ENCODE results near the gene ARSB.
"Not testable (repeated sequence)": the region's sequence is repeated elsewhere in the genome, so short reads cannot be mapped to it uniquely, and the experiment has no call there.

ARSB gene

DNA sequence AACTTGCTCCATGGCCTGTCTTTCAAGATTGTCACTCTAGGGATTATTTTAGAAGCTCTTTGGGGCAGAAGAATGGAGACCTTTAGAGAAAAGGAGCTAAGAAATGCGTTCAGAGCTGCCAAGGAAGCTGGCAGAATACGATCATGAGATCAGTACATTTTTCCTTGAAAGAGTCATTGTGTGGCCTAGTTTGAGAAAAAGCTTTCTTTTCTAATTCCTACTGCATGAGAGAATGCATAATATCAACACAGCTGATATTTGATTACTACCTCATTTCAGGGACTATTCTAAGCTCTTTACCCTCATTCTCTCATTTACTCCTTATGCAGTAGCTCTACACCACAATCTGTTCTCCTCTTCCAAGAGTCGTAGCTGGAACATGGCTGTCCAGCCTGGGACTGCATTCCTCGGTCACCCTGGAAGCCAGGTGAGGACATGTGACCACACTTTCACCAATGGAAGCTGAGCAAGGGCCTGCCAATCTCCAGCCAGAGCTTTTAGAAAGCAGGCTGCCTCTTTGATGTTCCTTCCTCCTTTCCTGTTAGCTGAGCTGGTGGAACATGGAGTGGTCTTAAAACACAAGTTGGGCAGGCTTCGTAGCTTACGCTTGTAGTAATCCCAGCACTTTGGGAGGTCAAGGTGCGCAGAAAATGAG, 237.3 kb downstream of the ARSB start:
- peak; percentile 73 for DNase-seq (ENCODE audit: low spot score)

GRCh38 chr5:78747055-78747454, 238.1 kb downstream of the ARSB start:
- no peak for DNase-seq (ENCODE audit: low spot score)

DNA sequence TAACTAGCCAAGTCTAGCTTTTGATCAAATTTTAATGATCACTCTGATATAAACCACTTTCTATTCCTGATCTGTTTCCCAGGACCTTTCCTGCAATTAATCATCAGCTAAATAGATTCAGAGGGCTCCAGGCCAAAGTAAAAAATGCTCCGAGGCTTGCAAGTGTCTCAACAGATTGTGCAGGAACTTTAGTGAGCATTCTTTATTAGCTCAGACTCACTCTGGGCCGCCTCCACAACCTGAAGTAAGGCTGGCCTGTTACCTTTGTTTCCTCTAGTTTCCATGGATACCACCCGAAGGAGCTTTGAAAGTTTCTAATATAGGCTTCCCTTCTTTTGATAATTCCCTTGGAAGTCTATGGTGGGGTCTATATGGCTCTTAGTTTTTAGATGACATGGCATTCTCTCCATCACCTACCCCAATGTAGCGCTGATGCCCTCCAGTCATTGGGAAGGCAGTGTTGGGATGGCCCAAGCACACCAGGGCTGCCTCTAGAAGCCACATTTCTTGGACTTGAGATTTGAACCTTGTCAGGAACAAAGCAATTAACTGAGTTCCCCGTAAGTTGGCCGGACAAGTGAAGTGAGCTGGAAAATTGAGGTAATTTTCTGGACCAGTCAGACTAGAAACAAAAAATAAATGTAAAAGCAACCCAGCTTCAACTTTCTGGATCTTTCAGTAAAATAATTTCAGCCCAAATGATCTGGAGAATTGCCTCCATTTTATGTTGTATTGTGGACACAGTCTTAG, 238.9 kb downstream of the ARSB start:
- no peak for DNase-seq (ENCODE audit: low spot score)

- no peak for DNase-seq (ENCODE audit: low spot score)
These were observed 240.1 kb downstream of the ARSB start for GRCh38 chr5:78744951-78745534.

- no peak for DNase-seq (ENCODE audit: low spot score)
These were observed 244.1 kb downstream of the ARSB start for GRCh38 chr5:78741019-78741418.

- no peak for DNase-seq (ENCODE audit: low spot score)
These were observed 246.3 kb downstream of the ARSB start for GRCh38 chr5:78738693-78739300.

DNA sequence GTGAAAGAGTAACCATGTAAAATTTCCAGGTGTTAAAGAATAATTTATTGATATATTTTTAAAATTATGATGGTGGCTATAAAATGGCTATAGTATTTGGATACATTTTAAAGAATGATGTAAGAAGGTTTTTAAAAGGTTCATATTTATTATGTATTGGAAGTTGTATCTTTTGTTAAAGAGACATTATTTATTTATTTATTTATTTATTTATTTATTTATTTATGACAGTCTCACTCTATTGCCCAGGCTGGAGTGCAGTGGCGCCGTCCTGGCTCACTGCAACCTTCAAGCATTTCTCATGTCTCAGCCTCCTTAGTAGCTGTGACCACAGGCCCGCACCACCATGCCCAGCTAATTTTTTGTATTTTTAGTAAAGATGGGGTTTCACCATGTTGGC, 247.0 kb downstream of the ARSB start:
- no peak for DNase-seq (ENCODE audit: low spot score)

DNA sequence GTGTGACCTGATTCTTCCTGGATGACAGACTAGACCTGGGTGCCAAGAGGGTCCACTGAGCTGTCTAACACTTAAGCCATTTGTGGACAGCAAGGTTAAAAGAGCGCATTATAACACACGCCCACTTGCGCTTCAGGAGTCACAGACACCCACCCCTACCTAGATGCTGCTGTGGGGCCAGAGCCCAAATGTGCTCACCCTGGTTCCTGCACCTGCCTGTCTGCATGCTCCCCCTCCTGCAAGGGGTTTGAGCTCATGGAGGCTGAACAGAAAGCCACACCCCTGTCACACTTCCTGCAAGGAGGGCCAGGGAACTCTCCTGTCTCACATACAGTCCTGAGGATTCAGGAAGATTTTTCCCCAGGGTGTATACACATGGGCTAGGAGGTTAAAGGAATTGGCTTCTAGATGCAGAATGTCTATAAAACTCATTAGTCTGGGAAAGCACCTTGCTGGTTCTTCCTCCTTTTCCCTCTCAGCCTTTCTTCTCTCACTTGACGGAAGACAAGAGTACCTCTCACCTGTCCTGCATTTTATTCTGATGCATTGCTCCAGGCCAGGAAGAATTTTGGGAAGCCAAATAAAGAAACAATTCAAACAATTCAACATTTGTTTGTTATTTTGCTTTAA, 249.2 kb downstream of the ARSB start:
- DNase-seq (ENCODE audit: low spot score) = no peak

DNA sequence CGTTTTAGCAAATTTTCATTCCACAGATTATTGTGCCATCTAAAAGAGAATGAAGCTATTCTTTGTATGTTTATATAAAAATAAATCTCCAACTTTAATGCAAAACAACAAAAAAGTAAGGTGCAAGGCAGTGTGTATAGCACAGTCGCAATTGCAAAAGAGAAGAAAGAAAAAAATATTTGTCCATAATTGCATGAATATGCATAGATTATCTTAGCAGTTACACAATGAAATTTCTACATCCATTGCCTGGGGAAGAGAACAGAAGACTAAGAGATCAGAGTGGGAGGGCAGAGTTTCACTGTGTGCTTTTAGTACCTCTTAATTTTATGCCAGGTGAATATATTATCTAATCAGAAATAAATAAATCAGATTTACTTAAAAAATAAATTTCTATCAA, 250.2 kb downstream of the ARSB start:
- DNase-seq (ENCODE audit: low spot score) = no peak

DNA sequence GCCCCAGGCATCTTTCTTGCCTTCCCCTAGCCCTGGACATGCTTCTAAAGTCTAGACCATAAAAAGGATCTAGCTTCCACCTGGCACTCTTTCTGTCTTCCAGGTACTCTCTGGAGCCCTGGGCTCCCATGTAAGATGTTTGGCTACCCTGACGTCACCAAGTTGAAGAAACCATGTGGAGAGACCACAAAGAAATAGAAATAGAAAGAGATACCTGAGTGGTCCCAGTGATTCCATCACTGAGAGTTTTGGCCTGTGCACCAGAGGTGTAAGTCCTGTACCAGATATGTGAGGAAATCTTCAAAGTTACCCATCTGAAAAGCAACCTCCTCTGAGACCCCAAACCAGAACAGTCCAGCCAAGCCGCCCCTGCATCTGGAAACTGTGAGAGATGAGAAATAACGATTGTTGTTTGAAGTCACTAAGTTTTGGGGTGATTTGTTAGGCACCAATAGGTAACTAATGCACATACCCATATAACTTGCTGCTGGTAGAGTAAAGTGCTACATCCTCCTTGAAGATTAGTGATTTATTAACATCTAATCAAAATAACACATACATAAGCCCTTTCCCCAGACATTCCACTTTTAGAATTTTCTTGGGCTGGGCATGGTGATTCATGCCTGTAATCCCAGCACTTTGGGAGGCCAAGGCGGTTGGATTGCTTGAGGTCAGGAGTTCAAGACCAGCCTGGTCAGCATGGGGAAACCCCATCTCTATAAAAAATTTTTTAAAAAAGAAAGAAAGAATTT, 250.8 kb downstream of the ARSB start:
- no peak for DNase-seq (ENCODE audit: low spot score)

DNA sequence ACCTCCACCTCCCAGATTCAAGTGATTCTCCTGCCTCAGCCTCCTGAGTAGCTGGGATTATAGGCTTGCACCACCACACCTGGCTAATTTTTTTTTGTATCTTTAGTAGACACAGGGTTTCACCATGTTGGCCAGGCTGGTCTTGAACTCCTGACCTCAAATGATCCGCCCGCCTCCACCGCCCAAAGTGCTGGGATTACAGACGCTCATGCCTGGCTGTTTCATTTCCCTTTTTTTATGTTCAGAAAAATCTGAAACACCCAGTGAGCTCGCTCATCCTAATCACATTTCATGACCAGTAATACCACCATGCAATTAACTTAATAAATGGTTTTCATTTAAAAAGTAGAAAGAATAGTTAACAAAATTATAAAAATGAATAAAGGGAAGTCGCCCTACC, 252.4 kb downstream of the ARSB start:
- not testable (repeated sequence) for DNase-seq (ENCODE audit: low spot score)

DNA sequence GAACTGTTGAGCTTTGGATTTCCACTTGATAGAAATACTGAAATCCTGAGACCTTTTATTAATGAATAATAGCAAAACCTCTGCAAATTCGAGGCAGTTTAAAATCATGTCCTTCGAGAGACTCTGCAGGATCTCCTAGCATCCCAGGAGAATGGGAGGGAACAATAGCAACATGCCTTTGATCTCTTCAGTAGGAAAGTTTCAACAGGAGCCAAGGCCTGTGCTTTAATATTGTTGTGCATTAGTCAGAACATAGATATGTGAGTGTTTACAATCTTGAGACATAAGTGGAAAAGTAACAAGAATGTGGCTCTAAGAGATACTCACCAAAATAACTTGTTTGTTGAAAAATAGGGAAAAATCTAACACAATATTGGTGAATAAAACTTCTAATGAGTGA, 253.2 kb downstream of the ARSB start:
- DNase-seq (ENCODE audit: low spot score) = no peak

DNA sequence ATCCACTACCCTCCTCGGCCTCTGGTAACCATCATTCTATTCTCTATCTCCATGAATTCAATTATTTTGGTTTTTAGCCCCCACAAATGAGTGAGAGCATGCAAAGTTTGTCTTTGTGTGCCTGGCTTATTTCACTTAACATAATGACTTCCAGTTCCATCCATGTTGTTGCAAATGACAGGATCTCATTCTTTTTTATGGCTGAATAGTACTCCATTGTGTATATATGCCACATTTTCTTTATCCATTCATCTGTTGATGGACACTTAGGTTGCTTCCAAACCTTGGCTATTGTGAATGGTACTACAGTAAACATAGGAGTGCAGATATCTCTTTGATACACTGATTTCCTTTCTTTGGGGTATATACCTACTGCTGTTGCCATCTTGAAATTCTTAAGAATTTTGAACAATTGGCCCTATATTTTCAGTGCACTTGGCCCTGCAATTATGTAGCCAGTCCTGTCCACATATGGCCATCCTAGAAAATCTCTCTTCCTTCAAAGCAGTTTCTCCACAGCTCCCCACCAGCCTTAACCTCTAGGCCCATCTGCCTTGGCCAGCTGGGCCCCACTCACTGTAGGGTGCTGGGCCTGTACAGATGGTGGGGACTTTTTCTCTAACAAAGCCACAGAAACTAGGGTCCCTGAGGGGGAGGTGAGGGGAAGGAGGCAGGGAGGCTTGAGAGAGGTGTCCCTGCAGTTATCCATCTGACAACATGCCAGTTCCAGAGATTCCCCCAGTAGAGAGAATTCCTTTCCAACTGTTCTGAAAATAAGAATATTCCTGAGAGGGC, 254.6 kb downstream of the ARSB start:
- DNase-seq (ENCODE audit: low spot score) = no peak

DNA sequence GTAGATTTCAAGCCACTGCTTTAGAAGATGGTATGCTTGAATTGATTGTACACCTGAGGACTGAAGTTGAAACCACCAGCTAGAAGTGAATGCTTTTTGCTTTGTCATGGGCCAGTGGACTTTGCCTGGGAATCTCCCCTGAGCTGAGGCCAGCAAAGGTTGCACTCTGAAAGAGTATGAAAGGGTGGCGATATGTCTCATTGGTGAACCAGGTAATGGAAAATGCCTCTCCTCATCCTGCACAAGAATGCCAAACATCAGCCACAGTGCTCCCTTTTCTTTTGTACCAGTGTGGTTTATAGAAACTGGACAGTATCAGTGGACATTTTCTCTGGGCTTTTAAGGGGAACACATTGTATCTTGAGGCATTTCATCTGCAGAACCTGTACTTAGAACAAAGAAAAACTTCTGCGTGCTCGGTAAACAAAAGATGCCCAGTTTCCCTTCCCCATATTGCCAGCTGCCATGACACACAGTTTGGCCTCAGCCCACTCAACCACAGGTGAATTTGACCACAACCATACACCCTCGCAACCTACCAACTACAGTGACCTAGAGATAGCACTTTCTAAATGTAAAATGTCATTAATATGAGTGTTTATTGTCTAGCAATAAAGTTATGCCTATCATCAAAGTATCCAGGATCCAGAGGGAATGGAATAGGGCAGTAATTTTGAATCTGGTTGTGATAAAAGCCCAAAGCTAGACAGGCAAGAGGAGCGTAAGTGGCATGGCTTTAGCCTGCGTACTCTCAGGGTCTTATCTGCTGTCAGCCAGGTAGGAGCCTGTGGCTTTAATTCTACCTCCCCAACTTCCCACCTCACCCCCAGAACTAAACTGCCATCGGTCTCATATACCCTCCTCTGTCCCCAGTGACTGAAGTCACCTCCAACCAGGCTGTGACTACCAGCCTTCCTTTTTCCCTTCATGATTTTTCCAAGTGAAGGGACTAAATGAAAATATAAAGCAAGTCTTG, 257.0 kb downstream of the ARSB start:
- DNase-seq (ENCODE audit: low spot score) = no peak
